ENCODE measurements around the gene MGMT. TPM values are rescaled to one million over a fixed set of nuclear protein-coding genes. Genes with fewer than 3 reads are reported as not detected.

MGMT gene
- total and polyA plus RNA-seq, 9 of the 15 experiments (the other 6 are each of a cell fraction or from before 2014, with no cell fraction given) = 0.03 to 0.29 (median 0.11) TPM; not detected in 4

GRCh38 chr10:129612481-129613109 is 145.6 kb downstream of the MGMT start:
- ChIA-PET CTCF (ENCODE audit: low intra/inter-chr PET ratio) (no interaction called here), POLR2A (interaction anchor here (0.6 kb wide), 1 partner anchor 1014 kb away, joined by 3 read pairs; no protein-coding TSS in a partner anchor)
- FAIRE-seq (no peak), ATAC-seq (no peak), DNase-seq (ENCODE audit: extremely low read depth in 1 of 4, low spot score in 3 of 4) (no peak)
- in situ Hi-C loops (cut with MboI) = no loop called here
- Histone ChIP-seq H3K9me1 (ENCODE audit: control insufficient read depth, insufficient read depth, low read length) (no peaks in the 10 kb centered on the region), H3K27me3 (ENCODE audit: control insufficient read depth in 2 of 2, insufficient read depth in 2 of 2, low read length in 2 of 2) (peaks cover 0 to 18% of the 10 kb centered on the region in 2 experiments; a peak in 2 of 5 replicates), H3K9ac (ENCODE audit: insufficient read depth in 1 of 2, low read depth in 2 of 2, low read length in 2 of 2) (no peak overlapping the region), H3K4me3 (no peak overlapping the region), H3K36me3 (ENCODE audit: control insufficient read depth, insufficient read depth, low read length) (no peaks in the 10 kb centered on the region), H3K79me2 (ENCODE audit: control insufficient read depth, insufficient read depth, low read length) (no peaks in the 10 kb centered on the region), H3K27ac (ENCODE audit: extremely low read depth, low read depth, low read length) (no peak overlapping the region), H4K20me1 (replicated peaks; ENCODE audit: control insufficient read depth, insufficient read depth, low read length) (no peaks in the 10 kb centered on the region), H2AFZ (ENCODE audit: low read depth, low read length) (no peak overlapping the region), H3K4me1 (replicated peaks in 1 of 2; ENCODE audit: control insufficient read depth in 2 of 2, insufficient read depth in 2 of 2, low read length in 2 of 2) (no peaks in the 10 kb centered on the region), H3K4me2 (ENCODE audit: insufficient read depth, low read length) (no peak overlapping the region), H3K9me3 (replicated peaks; ENCODE audit: control insufficient read depth, insufficient read depth, low read depth, low read length) (no peaks in the 10 kb centered on the region)
- intact Hi-C loops (cut with micrococcal nuclease) = no loop called here
- 0% methylated on average over 12 of the region's 13 CpGs for WGBS (ENCODE audit: insufficient coverage, low coverage, missing lambda C conversion rate)
- BruUV-seq (replicated peaks) = no TSS peak
- TF ChIP-seq IRF9 (tag; IDR thresholded peaks at IDR 0.05) = no peak
- no peak for TF ChIP-seq VEZF1 (CRISPR knock-in tag; IDR thresholded peaks at IDR 0.05)
- TF ChIP-seq ZNF232 (CRISPR knock-in tag; IDR thresholded peaks at IDR 0.05) = no peak
- TF ChIP-seq ZNF644 (tag; IDR thresholded peaks at IDR 0.05; ENCODE audit: low read depth) = no peak
- TF ChIP-seq PTBP1 (IDR thresholded peaks at IDR 0.05; ENCODE audit: low read depth, low read length) = no peak
- no peak for TF ChIP-seq HNRNPH1 (optimal IDR thresholded peaks at IDR 0.05; ENCODE audit: low read depth, low read length)
- no peak for TF ChIP-seq TCF7L2 (IDR thresholded peaks at IDR 0.05; ENCODE audit: low read depth, low read length)

Data from K562 (cell line).